ENCODE measurements around the gene NRCAM.

DNA sequence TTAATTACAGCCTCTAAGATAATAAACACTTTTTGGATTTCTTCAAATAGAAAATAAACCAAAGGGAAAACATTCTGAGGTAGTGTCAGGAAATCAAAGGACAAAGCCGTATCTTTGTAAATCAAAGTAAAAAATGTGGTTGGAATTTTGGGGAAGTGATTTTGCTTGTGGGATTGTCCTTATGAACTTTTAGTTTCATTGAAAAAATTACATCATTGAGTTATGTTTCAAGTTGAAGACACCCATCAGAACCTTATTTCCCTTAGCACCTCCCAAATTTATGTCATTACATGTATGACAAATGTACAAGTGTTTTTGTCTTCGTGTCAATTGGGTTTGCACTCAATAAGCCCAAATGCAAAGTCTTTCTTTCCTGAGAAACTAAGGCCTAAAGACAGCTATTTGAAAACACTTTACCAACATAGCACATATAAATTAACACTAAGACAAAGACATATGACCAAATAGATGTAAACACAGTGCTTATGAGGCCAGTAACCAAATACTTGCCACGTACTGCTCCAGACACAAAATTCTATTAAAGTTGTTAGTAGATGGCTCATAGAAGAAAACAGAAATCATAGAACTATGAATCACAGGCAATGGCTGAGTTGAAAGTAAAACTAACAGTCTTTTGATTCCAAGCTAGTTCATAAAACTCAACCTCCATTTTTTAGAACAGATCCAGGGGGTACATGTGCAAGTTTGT lies 299.2 kb downstream of the NRCAM start:
- TF ChIP-seq, protein P1, sequence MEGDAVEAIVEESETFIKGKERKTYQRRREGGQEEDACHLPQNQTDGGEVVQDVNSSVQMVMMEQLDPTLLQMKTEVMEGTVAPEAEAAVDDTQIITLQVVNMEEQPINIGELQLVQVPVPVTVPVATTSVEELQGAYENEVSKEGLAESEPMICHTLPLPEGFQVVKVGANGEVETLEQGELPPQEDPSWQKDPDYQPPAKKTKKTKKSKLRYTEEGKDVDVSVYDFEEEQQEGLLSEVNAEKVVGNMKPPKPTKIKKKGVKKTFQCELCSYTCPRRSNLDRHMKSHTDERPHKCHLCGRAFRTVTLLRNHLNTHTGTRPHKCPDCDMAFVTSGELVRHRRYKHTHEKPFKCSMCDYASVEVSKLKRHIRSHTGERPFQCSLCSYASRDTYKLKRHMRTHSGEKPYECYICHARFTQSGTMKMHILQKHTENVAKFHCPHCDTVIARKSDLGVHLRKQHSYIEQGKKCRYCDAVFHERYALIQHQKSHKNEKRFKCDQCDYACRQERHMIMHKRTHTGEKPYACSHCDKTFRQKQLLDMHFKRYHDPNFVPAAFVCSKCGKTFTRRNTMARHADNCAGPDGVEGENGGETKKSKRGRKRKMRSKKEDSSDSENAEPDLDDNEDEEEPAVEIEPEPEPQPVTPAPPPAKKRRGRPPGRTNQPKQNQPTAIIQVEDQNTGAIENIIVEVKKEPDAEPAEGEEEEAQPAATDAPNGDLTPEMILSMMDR (IDR thresholded peaks at IDR 0.05) = no peak
- no peak for TF ChIP-seq POLR2A (IDR thresholded peaks at IDR 0.05)
